OCI-LY1 (cell line): ENCODE measurements around the gene GLI3.

Source experiments
- H2AFZ ChIP-seq: fragments of 200-600 bp; sonication (generic), shearing (Covaris generic); 2 replicates; pipeline ENCODE4 v1.6.0; 2014; ENCODE audit warnings: antibody characterized with exemption, mild to moderate bottlenecking, low read length
- H3F3A ChIP-seq: fragments of 200-600 bp; sonication (generic), shearing (Covaris generic); 2 replicates; pipeline ENCODE4 v1.6.0; 2014; ENCODE audit warnings: mild to moderate bottlenecking, antibody characterized with exemption, low read length, moderate library complexity; ENCODE audit not compliant: insufficient read depth
- H3K27ac ChIP-seq: fragments of 200-600 bp; sonication (generic); 2 replicates; pipeline ENCODE4 v1.5.1; 2014; ENCODE audit warnings: low read length, mixed run types, mild to moderate bottlenecking, low read depth; ENCODE audit not compliant: poor library complexity, severe bottlenecking
- H3K27me3 ChIP-seq: fragments of 200-600 bp; sonication (generic); 2 replicates; pipeline ENCODE4 v1.6.0; 2014; ENCODE audit warnings: antibody characterized with exemption, mild to moderate bottlenecking, low read length, moderate library complexity; ENCODE audit not compliant: insufficient read depth
- H3K36me3 ChIP-seq: fragments of 200-600 bp; sonication (generic); 2 replicates; pipeline ENCODE4 v1.6.1; 2014; ENCODE audit warnings: mild to moderate bottlenecking, antibody characterized with exemption, low read length, moderate library complexity, mixed read lengths; ENCODE audit not compliant: insufficient read depth
- H3K4me1 ChIP-seq: fragments of 200-600 bp; sonication (generic); 2 replicates; pipeline ENCODE4 v1.5.1; 2014; ENCODE audit warnings: mild to moderate bottlenecking, low read length, moderate library complexity; ENCODE audit not compliant: insufficient read depth, severe bottlenecking
- H3K4me2 ChIP-seq: fragments of 200-600 bp; sonication (generic), shearing (Covaris generic); 2 replicates; pipeline ENCODE4 v1.6.1; 2014; ENCODE audit warnings: low read length
- H3K4me3 ChIP-seq: fragments of 200-600 bp; sonication (generic); 2 replicates; pipeline ENCODE4 v1.5.1; 2014; ENCODE audit warnings: low read length, low read depth, mild to moderate bottlenecking, mixed read lengths; ENCODE audit not compliant: poor library complexity, severe bottlenecking
- H3K79me2 ChIP-seq: fragments of 200-600 bp; shearing (Covaris generic); 2 replicates; pipeline ENCODE4 v1.6.1; 2016; ENCODE audit warnings: mixed run types, low read length, mixed read lengths; ENCODE audit not compliant: insufficient read depth
- H3K9ac ChIP-seq: fragments of 200-600 bp; sonication (generic), shearing (Covaris generic); 2 replicates; pipeline ENCODE4 v1.6.1; 2014; ENCODE audit warnings: mild to moderate bottlenecking, low read length, mixed read lengths
- H3K9me2 ChIP-seq: fragments of 200-600 bp; sonication (generic), shearing (Covaris generic); 2 replicates; pipeline ENCODE4 v1.6.1; 2014; ENCODE audit warnings: low read depth, mild to moderate bottlenecking, low read length, mixed read lengths
- H3K9me3 ChIP-seq: fragments of 200-600 bp; shearing (Covaris generic); 2 replicates; pipeline ENCODE4 v1.6.1; 2014; ENCODE audit warnings: low read length, mixed read lengths
- H4K20me1 ChIP-seq: fragments of 200-600 bp; sonication (generic), shearing (Covaris generic); 2 replicates; pipeline ENCODE4 v1.6.0; 2016; ENCODE audit warnings: mild to moderate bottlenecking, low read length; ENCODE audit not compliant: insufficient read depth
- CTCF ChIP-seq: fragments of 200-600 bp; sonication (generic), shearing (Covaris generic); IDR thresholded peaks from 2 replicates; pipeline ENCODE4 v1.5.1; 2017; ENCODE audit warnings: mild to moderate bottlenecking, antibody characterized with exemption, low read length, moderate library complexity, mixed read lengths
- EZH2 ChIP-seq: fragments of 200-600 bp; sonication (generic), shearing (Covaris generic); IDR thresholded peaks from 2 replicates; pipeline ENCODE4 v1.8.0; 2017; ENCODE audit warnings: borderline replicate concordance, mixed run types, mild to moderate bottlenecking, antibody characterized with exemption, low read length, moderate library complexity, mixed read lengths

Gene GLI3

GRCh38 chr7:42139751-42140150 is 97.3 kb downstream of the GLI3 start:
- no peaks in the 10 kb centered on the region for H3F3A ChIP-seq
- no peaks in the 10 kb centered on the region for H3K79me2 ChIP-seq
- no peaks in the 10 kb centered on the region; the same call in none of the 2 replicates for H3K27me3 ChIP-seq
- H3K36me3 ChIP-seq = no peaks in the 10 kb centered on the region
- H3K9me2 ChIP-seq = no peaks in the 10 kb centered on the region
- no peaks in the 10 kb centered on the region for H4K20me1 ChIP-seq
- H3K27ac ChIP-seq = no peak overlapping the region
- no peaks in the 10 kb centered on the region for H3K4me1 ChIP-seq
- H3K4me2 ChIP-seq = no peak overlapping the region
- no peaks in the 10 kb centered on the region for H3K9me3 ChIP-seq
- no peak overlapping the region for H3K4me3 ChIP-seq
- TF ChIP-seq CTCF = no peak
- no peak for TF ChIP-seq EZH2
- H2AFZ ChIP-seq = no peak overlapping the region
- no peak overlapping the region for H3K9ac ChIP-seq

- Histone ChIP-seq H3K9me3 (no peaks in the 10 kb centered on the region), H3K4me2 (no peak overlapping the region), H3K9ac (no peak overlapping the region), H3K79me2 (no peaks in the 10 kb centered on the region), H2AFZ (no peak overlapping the region), H3K4me3 (no peak overlapping the region), H3K9me2 (no peaks in the 10 kb centered on the region), H3K36me3 (no peaks in the 10 kb centered on the region), H3K27me3 (no peaks in the 10 kb centered on the region; the same call in none of the 2 replicates), H4K20me1 (no peaks in the 10 kb centered on the region), H3K27ac (no peak overlapping the region), H3F3A (no peaks in the 10 kb centered on the region), H3K4me1 (no peaks in the 10 kb centered on the region)
- TF ChIP-seq CTCF = no peak
- TF ChIP-seq EZH2 = no peak
These were observed 98.3 kb downstream of the GLI3 start for GRCh38 chr7:42138691-42139090.

GRCh38 chr7:42137941-42138340 is 99.1 kb downstream of the GLI3 start:
- no peaks in the 10 kb centered on the region for H4K20me1 ChIP-seq
- no peak for TF ChIP-seq EZH2
- no peak for TF ChIP-seq CTCF

More at GRCh38 chr7:42137941-42138340, 99.1 kb downstream of the GLI3 start:
- no peaks in the 10 kb centered on the region for H3K79me2 ChIP-seq
- H3K9me2 ChIP-seq = no peaks in the 10 kb centered on the region
- no peaks in the 10 kb centered on the region for H3K36me3 ChIP-seq
- H3K27me3 ChIP-seq = no peaks in the 10 kb centered on the region; the same call in 1 of the 2 replicates
- H3K4me1 ChIP-seq = no peaks in the 10 kb centered on the region
- H3K9ac ChIP-seq = no peak overlapping the region
- no peaks in the 10 kb centered on the region for H3K9me3 ChIP-seq
- no peak overlapping the region for H3K4me3 ChIP-seq
- no peak overlapping the region for H3K27ac ChIP-seq
- no peak overlapping the region for H2AFZ ChIP-seq
- no peak overlapping the region for H3K4me2 ChIP-seq
- H3F3A ChIP-seq = no peaks in the 10 kb centered on the region
